Activated CD8-positive, alpha-beta memory T cell treated with anti-CD3 and anti-CD28 coated beads for 4 hours (primary cell): ENCODE data around the gene AZGP1.
"Not testable (repeated sequence)": the region's sequence is repeated elsewhere in the genome, so short reads cannot be mapped to it uniquely, and the experiment has no call there.

ENCODE experiments used
- DNase-seq, 2 donors: peaks; one replicate each; pipeline ENCODE4 v3.0.0-alpha.2; 2020; ENCODE audit warnings: low read depth in 2 of 2

The AZGP1 gene

DNA sequence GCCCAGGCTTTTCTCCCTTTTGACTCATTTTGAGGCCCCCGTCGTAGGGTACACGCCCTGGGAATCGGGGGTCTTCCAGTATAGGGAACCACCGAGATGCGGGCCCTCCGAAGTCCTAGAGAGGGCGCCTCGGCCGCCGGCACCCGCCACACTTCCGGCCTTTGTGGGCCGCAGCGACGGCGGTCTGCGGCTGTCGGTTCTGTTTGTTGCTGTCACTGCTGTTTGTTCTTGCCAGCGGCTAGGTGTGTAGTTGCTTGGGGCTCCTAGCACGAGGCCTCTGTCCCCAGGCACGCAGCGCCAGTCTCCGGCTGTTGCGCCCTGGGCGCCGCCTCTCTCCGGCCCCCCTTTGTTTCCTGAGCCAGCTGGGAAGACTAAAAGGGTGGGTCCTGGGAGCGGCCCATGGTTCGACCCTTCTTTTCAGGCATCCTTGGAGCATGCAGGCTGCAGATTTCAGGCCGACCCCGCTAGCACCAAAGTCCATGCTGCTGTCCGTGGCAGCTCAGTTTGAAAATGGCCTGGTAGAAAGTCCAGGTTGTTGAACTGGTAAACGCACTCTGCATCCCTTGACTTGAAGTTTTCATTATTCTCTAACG is 21.8 kb upstream of the AZGP1 start:
- peak; percentile 32 to 41 for DNase-seq

GRCh38 chr7:99996755-99997544 is 21.1 kb upstream of the AZGP1 start:
- DNase-seq = no peak

GRCh38 chr7:99994819-99995218 is 19.0 kb upstream of the AZGP1 start:
- no peak for DNase-seq

- DNase-seq = no peak
Observed at GRCh38 chr7:99992330-99993038, 16.7 kb upstream of the AZGP1 start.

DNA sequence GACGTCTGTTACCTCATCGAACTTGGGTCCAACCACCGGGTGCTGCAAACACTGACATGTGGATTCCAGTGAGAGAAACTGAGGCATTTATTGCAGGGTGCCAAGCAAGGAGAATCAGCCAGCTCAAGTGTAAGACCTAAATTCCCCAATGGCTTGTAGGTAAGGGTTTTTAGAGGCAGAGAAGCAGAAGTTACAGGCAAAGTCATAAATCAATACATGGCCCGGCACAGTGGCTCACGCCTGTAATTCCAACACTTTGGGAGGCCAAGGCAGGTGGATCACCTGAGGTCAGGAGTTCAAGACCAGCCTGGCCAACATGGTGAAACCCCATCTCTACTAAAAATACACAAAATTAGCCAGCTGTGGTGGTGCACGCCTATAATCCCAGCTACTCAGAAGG is 15.7 kb upstream of the AZGP1 start:
- not testable (repeated sequence) for DNase-seq

GRCh38 chr7:99990460-99990852 is 14.6 kb upstream of the AZGP1 start:
- no peak for DNase-seq

GRCh38 chr7:99987846-99988245 is 12.0 kb upstream of the AZGP1 start:
- DNase-seq = no peak

- not testable (repeated sequence) for DNase-seq
Observed at GRCh38 chr7:99987306-99987705, 11.5 kb upstream of the AZGP1 start.

DNA sequence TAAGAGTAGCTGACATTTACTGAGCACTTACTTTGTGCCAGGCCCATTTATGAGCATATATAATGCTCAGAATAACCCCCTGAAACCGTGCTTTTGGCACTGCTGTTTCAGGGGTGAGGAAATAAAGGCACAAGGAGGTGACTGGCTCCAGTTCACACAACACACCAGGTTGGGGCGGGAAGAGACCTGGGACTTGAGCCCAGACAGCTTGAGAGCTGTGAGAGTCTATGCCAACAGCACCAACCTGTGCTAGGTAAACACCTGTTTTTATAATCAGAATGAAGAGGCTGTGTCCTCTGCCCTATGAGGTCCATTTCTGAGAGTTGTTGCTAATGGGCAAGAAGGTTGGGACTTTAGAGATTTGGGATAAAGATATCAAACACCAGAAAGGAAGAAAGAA is 8.8 kb upstream of the AZGP1 start:
- DNase-seq = no peak

DNA sequence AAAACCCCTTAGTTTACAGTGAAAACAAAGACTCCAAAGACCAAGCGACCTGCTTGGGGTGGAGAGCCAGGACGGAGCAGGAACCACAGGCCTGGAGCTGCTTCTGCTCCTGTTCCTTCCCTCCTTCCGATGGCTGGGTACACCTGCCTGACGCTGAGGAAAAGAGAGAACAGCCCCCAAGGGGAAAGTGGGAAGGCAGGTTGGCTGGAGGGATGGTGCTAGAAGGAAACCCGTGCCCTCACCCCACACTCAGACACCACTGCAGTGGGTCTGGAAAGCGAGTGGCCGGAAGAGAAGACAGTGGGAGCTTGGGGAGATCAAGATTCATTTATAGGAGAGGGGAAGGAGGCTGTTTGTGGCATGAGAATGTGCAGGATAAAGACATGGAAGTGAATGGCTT is 5.2 kb upstream of the AZGP1 start:
- not testable (repeated sequence) for DNase-seq

GRCh38 chr7:99980448-99980872 is 4.6 kb upstream of the AZGP1 start:
- DNase-seq = not testable (repeated sequence)

DNA sequence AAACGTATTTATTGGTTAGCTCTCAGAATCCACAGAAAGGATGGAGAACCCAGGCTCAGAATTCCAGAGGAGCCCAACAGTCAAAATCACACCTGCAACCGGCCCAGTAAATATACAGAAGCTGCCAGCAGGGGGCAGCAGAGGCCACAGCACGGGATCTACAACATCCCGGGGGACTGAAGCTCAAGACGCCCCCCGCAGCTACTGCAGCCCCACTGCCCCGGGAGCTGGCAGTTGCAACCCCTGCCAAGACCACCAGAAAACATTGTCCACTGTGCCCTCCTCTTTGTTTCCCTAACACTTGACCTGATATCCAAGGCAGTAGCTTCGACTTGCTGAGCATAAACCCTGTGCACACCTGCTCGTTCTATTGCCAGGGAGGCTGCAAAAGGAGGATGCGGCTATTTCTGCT is 4.0 kb upstream of the AZGP1 start:
- peak; percentile 31 to 41 for DNase-seq

DNA sequence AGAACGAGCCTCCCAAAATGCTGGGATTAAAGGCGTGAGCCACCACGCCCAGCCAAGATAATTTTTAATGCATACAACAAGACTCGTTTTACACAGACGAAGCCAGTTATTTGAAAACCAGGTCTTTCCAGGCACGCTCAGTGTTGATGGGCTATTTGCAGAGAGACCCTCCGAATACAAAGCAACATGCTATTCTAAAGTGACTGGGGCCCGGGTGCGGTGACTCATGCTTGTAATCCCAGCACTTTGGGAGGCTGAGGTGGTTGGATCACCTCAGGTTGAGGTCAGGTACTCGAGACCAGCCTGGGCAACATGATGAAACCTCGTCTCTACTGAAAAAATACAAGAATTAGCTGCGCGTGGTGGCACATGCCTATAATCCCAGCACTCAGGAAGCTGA is 795 bp upstream of the AZGP1 start:
- DNase-seq = no peak

DNA sequence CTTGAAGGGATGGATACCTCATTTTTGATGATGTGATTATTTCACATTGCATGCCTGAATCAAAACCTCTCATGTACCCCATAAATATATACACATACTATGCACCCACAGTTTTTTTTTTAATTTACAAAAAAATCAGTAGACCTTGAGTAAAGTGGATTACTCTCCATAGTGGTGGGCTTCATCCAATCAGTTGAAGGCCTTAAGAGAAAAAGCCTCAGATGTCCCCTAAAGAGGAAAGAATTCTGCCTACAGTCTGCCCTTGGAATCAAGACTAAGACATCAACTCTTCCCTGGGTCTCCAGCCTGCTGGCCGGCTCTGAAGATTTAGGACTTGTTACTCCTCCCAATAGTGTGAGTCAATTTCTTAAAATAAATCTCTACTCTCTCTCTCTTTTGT is 1.1 kb downstream of the AZGP1 start:
- no peak for DNase-seq

DNA sequence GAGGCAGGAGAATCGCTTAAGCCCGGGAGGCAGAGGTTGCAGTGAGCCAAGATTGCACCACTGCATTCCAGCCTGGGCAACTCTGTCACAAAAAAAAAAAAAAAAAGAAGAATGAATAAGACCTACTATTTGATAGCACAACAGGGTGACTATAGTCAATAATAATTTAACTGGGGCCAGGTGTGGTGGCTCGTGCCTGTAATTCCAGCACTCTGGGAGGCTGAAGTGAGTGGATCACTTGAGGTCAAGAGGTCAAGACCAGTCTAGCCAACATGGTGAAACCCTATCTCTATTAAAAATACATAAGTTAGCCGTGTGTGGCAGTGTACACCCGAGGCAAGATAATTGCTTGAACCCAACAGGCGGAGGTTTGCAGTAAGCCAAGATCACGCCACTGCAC is 2.0 kb downstream of the AZGP1 start:
- not testable (repeated sequence) for DNase-seq

- DNase-seq = no peak
Observed at GRCh38 chr7:99971242-99971641, 4.6 kb downstream of the AZGP1 start.

- not testable (repeated sequence) for DNase-seq
Observed at GRCh38 chr7:99969813-99970212, 6.0 kb downstream of the AZGP1 start.

GRCh38 chr7:99969298-99969697 is 6.5 kb downstream of the AZGP1 start:
- no peak for DNase-seq

GRCh38 chr7:99958564-99959227 is 17.1 kb downstream of the AZGP1 start:
- DNase-seq = no peak

DNA sequence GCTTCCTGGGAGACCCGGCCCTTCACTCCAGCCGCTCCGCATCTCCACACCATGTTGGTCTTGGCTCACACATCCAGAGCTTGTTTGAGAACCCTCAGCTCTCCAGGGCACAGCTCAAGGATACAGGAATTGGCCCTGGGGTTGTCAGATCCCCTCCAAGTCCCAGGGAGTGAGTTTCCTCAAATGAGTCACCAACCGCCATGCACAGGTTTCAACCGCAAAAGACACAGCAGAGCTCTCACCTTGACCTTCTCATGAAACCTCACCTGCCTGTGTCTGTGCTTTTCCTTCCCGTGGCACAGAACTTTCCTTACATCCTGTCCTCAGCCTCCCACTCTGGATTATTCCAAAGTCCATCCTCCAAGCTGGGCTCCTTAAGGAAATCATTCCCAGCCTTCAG is 20.6 kb downstream of the AZGP1 start:
- no peak for DNase-seq

DNA sequence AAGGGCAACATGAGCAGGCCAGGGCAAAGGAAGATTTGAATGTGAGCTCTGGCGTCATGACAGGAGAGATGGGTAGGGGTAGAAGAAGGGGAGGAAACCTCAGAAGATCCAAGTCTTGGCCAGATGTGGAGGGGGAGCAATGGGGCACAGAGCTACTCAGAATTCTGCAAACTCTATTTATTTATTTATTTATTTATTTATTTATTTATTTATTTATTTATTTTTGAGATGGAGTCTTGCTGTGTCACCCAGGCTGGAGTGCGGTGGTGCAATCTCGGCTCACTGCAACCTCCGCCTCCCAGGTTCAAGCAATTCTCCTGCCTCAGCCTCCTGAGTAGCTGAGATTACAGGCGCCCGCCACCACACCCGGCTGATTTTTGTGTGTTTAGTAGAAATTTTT is 21.2 kb downstream of the AZGP1 start:
- not testable (repeated sequence) for DNase-seq

DNA sequence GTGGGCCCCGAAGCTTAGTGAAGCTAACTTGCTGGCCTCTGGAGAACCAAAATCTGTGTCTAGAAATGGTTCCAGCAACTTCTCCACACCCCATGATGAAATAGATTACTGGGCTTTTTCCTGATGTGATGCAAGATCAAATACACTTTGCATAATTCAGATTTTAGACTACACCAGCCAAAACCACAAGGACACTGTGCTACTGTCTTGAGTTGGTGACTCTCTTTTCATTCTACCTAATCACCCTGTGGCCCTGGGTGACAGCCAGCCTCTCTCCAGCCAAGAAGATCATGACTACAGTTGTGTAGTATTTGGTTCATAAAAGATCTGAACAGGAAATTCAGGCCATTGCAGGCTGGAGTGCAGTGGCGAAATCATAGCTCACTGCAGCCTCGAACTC is 22.2 kb downstream of the AZGP1 start:
- DNase-seq = no peak
